CD14-positive monocyte (primary cell): ENCODE measurements around the gene SGMS1. TPM values are rescaled to one million over a fixed set of nuclear protein-coding genes. Genes with fewer than 3 reads are reported as not detected.

Experiments
- DNase-seq, 3 donors: peaks; one replicate each; pipeline ENCODE4 v3.0.0-alpha.2; 2011 to 2022
- H2AFZ ChIP-seq: 2 replicates; pipeline ENCODE4 v1.6.0; 2012; ENCODE audit warnings: mild to moderate bottlenecking, low read depth, low read length, inconsistent platforms; ENCODE audit not compliant: insufficient read depth, poor library complexity, severe bottlenecking
- H3K27ac ChIP-seq, 2 donors: 1 replicate in 1 of 2; 2 replicates in 1 of 2; pipeline ENCODE4 v1.5.1; 2012 to 2013; ENCODE audit warnings: low read length in 2 of 2, control low read depth in 1 of 2, inconsistent platforms in 1 of 2, low read depth in 1 of 2, mild to moderate bottlenecking in 1 of 2
- H3K27me3 ChIP-seq, 2 donors: one replicate each; pipeline versions ENCODE4 v1.6.0 to v1.6.1; 2011 to 2013; ENCODE audit warnings: low read length in 2 of 2; ENCODE audit not compliant: control insufficient read depth in 2 of 2, insufficient read depth in 2 of 2
- H3K36me3 ChIP-seq, 2 donors: replicated peaks in 1 of 2; 1 replicate in 1 of 2; 2 replicates in 1 of 2; pipeline versions ENCODE4 v1.5.1 to v1.6.1; 2012 to 2013; ENCODE audit warnings: low read length in 2 of 2, control low read depth in 1 of 2, inconsistent platforms in 1 of 2, mild to moderate bottlenecking in 1 of 2; ENCODE audit not compliant: insufficient read depth in 2 of 2, control insufficient read depth in 1 of 2
- H3K4me1 ChIP-seq, 2 donors: 1 replicate in 1 of 2; 2 replicates in 1 of 2; pipeline versions ENCODE4 v1.5.1 to v1.6.1; 2012 to 2013; ENCODE audit warnings: low read length in 2 of 2, control low read depth in 1 of 2, inconsistent platforms in 1 of 2, mild to moderate bottlenecking in 1 of 2, moderate library complexity in 1 of 2; ENCODE audit not compliant: insufficient read depth in 2 of 2, control insufficient read depth in 1 of 2
- H3K4me2 ChIP-seq: replicated peaks from 2 replicates; pipeline ENCODE3; 2012; ENCODE audit warnings: low read length, moderate library complexity, mild to moderate bottlenecking; ENCODE audit not compliant: poor library complexity, severe bottlenecking; ENCODE audit errors: extremely low read depth
- H3K4me3 ChIP-seq, 3 experiments: fragments of 200-600 bp in 1 of 3; sonication (generic) in 1 of 3; replicated peaks in 1 of 3; 1 replicate in 2 of 3; 2 replicates in 1 of 3; pipeline ENCODE4 v1.5.1; 2011 to 2013; ENCODE audit warnings: low read length in 3 of 3, mild to moderate bottlenecking in 3 of 3, control low read depth in 2 of 3, low read depth in 2 of 3, inconsistent platforms in 1 of 3, moderate library complexity in 1 of 3
- H3K79me2 ChIP-seq: 2 replicates; pipeline ENCODE4 v1.6.0; 2012; ENCODE audit warnings: mild to moderate bottlenecking, control low read depth, inconsistent platforms, low read length, moderate library complexity; ENCODE audit not compliant: insufficient read depth
- H3K9ac ChIP-seq: 2 replicates; pipeline ENCODE4 v1.6.0; 2017; ENCODE audit warnings: low read length, mild to moderate bottlenecking; ENCODE audit not compliant: insufficient read depth, poor library complexity, severe bottlenecking
- H3K9me3 ChIP-seq, 2 donors: replicated peaks in 1 of 2; 1 replicate in 1 of 2; 2 replicates in 1 of 2; pipeline versions ENCODE4 v1.5.1 to v1.6.1; 2012 to 2013; ENCODE audit warnings: low read length in 2 of 2, control low read depth in 1 of 2; ENCODE audit not compliant: control insufficient read depth in 1 of 2, insufficient read depth in 1 of 2
- H4K20me1 ChIP-seq: 2 replicates; pipeline ENCODE4 v1.6.0; 2012; ENCODE audit warnings: mild to moderate bottlenecking, low read length, control low read depth, moderate library complexity; ENCODE audit not compliant: insufficient read depth
- H3K27ac Mint-ChIP-seq, 7 donors: one replicate each; pipeline ENCODE4 v1.8.0; 2020; ENCODE audit warnings: mild to moderate bottlenecking in 7 of 7, mixed read lengths in 7 of 7, moderate library complexity in 6 of 7, inconsistent platforms in 2 of 7
- H3K27me3 Mint-ChIP-seq, 3 donors: one replicate each; pipeline ENCODE4 v1.8.0; 2021 to 2022; ENCODE audit warnings: low read depth in 3 of 3, mild to moderate bottlenecking in 3 of 3, mixed read lengths in 3 of 3, moderate library complexity in 3 of 3, inconsistent platforms in 1 of 3
- H3K36me3 Mint-ChIP-seq, 2 donors: one replicate each; pipeline ENCODE4 v1.8.0; 2020; ENCODE audit warnings: mixed read lengths in 2 of 2, inconsistent platforms in 1 of 2, mild to moderate bottlenecking in 1 of 2
- H3K4me1 Mint-ChIP-seq: one replicate; pipeline ENCODE4 v1.8.0; 2020; ENCODE audit warnings: mild to moderate bottlenecking, mixed read lengths
- H3K4me3 Mint-ChIP-seq, 2 donors: one replicate each; pipeline ENCODE4 v1.8.0; 2020; ENCODE audit warnings: mild to moderate bottlenecking in 2 of 2, mixed read lengths in 2 of 2, moderate library complexity in 1 of 2
- H3K9me3 Mint-ChIP-seq, 7 donors: one replicate each; pipeline ENCODE4 v1.8.0; 2020 to 2022; ENCODE audit warnings: mixed read lengths in 7 of 7, mild to moderate bottlenecking in 6 of 7, moderate library complexity in 6 of 7, inconsistent platforms in 2 of 7
- WGBS: methylation state at CpG from one replicate; pipeline ENCODE4 v1.1.5; 2013; ENCODE audit warnings: missing lambda C conversion rate; ENCODE audit not compliant: insufficient coverage; 5-methylcytosine and 5-hydroxymethylcytosine counted together
- intact Hi-C, 2 donors: fragments of 100-400 bp; cut with micrococcal nuclease; formaldehyde crosslinking; loops; one replicate each; pipeline versions ENCODE4 v1.15.0 to v1.15.1; 2023
- polyA plus RNA-seq, 3 donors: library from polyadenylated mRNA; depleted of rRNA in 1 of 3; unstranded in 2 of 3; stranded (reverse) in 1 of 3; fragments of 300-500 nt in 2 of 3; fragments of >200 nt in 1 of 3; fragmentation: Illumina TruSeq in 2 of 3; gene quantifications; 1 replicate in 2 of 3; 2 replicates in 1 of 3; pipeline ENCODE4 v1.2.3, GENCODE V29; 2012 to 2021
- TF ChIP-seq, protein P1 (sequence below): fragments of 200-600 bp; IDR thresholded peaks from one replicate; pipeline ENCODE4 v1.8.0; 2022; ENCODE audit warnings: antibody characterized with exemption, mild to moderate bottlenecking

Gene SGMS1
- polyA plus RNA-seq, 3 donors = 19.5 to 20.6 (median 20.4) TPM

DNA sequence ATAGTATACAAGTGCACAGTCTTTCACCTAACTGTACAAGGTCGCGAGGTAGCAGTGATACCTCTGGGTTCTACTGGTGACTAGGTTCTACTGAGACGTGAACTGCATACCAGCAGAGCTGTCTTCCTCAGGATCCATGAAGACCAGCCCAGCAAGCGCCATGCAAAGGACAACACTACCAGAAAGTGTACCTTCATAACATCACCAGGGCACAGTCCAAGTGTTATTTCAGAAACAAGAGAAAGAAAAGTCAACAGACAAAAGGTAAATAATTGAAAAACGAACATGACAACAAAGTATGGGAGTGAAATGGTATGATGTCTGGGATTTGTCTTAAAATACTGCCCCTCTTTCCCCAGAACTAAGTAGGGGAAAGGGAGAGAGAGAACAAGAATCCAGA lies 231.3 kb downstream of the SGMS1 start:
- Histone ChIP-seq H2AFZ (no peak overlapping the region), H3K4me3 (no peak overlapping the region), H4K20me1 (peaks cover 93% of the 10 kb centered on the region), H3K9ac (no peak overlapping the region), H3K36me3 (no peaks in the 10 kb centered on the region), H3K9me3 (no peaks in the 10 kb centered on the region), H3K79me2 (peaks cover 93% of the 10 kb centered on the region), H3K27ac (no peak overlapping the region), H3K4me2 (no peak overlapping the region), H3K4me1 (peaks cover 41 to 47% of the 10 kb centered on the region in 2 donors), H3K27me3 (no peaks in the 10 kb centered on the region)
- H3K4me3 Mint-ChIP-seq = no peak overlapping the region
- H3K27ac Mint-ChIP-seq = peak overlapping the region in 3 of 7 donors; percentile 64 to 78 (median 75)
- intact Hi-C loops = no loop called here
- H3K4me1 Mint-ChIP-seq = peaks cover 52% of the 10 kb centered on the region
- peaks cover 0 to 2% (median 0%) of the 10 kb centered on the region in 3 donors for H3K27me3 Mint-ChIP-seq
- DNase-seq = no peak
- H3K36me3 Mint-ChIP-seq = peaks cover 4 to 20% of the 10 kb centered on the region in 2 donors
- H3K9me3 Mint-ChIP-seq = peaks cover 0 to 3% (median 0%) of the 10 kb centered on the region in 7 donors
- 100% methylated on average over 3 of the region's 5 CpGs for WGBS
- TF ChIP-seq, protein P1, sequence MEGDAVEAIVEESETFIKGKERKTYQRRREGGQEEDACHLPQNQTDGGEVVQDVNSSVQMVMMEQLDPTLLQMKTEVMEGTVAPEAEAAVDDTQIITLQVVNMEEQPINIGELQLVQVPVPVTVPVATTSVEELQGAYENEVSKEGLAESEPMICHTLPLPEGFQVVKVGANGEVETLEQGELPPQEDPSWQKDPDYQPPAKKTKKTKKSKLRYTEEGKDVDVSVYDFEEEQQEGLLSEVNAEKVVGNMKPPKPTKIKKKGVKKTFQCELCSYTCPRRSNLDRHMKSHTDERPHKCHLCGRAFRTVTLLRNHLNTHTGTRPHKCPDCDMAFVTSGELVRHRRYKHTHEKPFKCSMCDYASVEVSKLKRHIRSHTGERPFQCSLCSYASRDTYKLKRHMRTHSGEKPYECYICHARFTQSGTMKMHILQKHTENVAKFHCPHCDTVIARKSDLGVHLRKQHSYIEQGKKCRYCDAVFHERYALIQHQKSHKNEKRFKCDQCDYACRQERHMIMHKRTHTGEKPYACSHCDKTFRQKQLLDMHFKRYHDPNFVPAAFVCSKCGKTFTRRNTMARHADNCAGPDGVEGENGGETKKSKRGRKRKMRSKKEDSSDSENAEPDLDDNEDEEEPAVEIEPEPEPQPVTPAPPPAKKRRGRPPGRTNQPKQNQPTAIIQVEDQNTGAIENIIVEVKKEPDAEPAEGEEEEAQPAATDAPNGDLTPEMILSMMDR = no peak

DNA sequence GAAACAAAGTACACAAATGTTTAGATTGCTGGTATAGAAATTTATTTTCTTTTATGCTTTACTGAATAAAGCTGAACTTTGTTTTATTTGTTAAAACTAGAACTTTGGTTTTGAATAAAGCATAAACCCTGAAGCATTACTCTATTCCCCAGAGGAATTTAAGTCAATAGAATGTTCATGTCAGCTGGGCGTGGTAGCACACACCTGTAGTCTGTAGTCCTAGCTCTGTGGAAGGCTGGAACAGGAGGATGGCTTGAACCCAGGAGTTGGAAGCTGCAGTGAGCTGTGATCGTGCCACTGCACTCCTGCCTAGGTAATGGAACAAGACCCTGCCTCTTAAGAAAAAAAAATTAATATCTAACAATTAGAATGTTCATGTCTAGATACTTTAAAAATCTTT lies 233.5 kb downstream of the SGMS1 start:
- H3K27me3 ChIP-seq = no peaks in the 10 kb centered on the region
- WGBS = no CpG with 5 or more reads among the region's 2 CpGs
- peaks cover 94% of the 10 kb centered on the region for H3K79me2 ChIP-seq
- H3K4me3 ChIP-seq = no peak overlapping the region
- no peak overlapping the region for H3K9ac ChIP-seq
- no peak overlapping the region for H3K27ac ChIP-seq
- H3K27ac Mint-ChIP-seq = peak overlapping the region in 1 of 7 donors; percentile 31
- TF ChIP-seq, protein P1 = no peak
- peaks cover 0 to 2% (median 0%) of the 10 kb centered on the region in 3 donors for H3K27me3 Mint-ChIP-seq
- H3K4me2 ChIP-seq = no peak overlapping the region
- H2AFZ ChIP-seq = no peak overlapping the region
- no peak overlapping the region for H3K4me3 Mint-ChIP-seq
- DNase-seq = no peak
- H3K9me3 ChIP-seq = no peaks in the 10 kb centered on the region
- no peaks in the 10 kb centered on the region for H3K36me3 ChIP-seq
- H3K36me3 Mint-ChIP-seq = peaks cover 0 to 14% of the 10 kb centered on the region in 2 donors
- H3K9me3 Mint-ChIP-seq = no peaks in the 10 kb centered on the region
- H3K4me1 Mint-ChIP-seq = peaks cover 47% of the 10 kb centered on the region
- intact Hi-C loops = no loop called here
- peaks cover 94% of the 10 kb centered on the region for H4K20me1 ChIP-seq
- peaks cover 20 to 33% of the 10 kb centered on the region in 2 donors for H3K4me1 ChIP-seq
